CD4-positive, alpha-beta T cell treated with Interleukin-4 for 1 hour (primary cell): ENCODE data around the gene THOC1.
"Not testable (repeated sequence)": the region's sequence is repeated elsewhere in the genome, so short reads cannot be mapped to it uniquely, and the experiment has no call there.

Experiments
- DNase-seq, 2 donors: peaks; one replicate each; pipeline ENCODE4 v3.0.0-alpha.2; 2020 to 2022

The THOC1 gene, protein sequence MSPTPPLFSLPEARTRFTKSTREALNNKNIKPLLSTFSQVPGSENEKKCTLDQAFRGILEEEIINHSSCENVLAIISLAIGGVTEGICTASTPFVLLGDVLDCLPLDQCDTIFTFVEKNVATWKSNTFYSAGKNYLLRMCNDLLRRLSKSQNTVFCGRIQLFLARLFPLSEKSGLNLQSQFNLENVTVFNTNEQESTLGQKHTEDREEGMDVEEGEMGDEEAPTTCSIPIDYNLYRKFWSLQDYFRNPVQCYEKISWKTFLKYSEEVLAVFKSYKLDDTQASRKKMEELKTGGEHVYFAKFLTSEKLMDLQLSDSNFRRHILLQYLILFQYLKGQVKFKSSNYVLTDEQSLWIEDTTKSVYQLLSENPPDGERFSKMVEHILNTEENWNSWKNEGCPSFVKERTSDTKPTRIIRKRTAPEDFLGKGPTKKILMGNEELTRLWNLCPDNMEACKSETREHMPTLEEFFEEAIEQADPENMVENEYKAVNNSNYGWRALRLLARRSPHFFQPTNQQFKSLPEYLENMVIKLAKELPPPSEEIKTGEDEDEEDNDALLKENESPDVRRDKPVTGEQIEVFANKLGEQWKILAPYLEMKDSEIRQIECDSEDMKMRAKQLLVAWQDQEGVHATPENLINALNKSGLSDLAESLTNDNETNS

DNA sequence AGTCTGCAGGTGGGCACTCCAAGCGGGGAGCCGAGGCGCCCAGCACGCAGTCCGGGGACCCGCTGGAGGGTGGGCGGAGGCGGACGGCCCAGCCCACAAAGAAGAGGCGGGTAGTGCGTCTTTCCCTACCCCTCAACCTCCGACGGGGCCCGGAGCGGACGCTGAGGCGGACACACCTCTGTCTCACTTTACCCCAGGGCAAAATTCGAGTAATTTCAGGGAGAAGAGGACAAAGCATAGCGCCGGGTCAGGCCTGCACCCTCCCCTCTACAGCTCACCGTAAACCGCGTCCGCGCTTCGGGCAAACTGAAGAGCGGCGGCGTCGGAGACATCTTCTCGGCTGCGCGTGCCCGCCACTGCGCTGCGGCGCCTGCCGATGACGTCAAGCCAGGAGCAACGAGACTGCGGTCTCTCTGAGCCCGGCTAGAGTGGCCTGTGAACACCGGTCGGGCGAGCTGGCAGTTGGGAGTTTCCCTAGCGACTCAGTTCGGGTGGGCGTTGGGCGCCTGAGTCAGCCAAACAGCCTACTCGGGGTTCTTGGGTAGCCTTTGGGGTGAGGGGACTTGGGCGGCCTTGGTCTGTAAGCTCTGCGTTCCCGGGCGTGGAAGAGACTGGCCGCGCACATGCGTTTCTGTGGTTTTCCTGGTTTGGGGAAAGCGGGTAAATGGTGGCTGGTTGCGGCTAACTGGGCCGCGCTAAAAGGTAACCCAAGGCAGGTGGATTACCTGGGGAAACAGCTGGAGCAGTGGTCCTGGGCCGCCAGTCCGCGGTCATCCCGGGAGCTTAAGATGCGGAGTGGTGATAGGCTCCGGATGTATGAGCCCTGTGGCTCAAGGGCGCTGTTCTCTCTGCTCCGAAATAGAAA is at the start of gene THOC1:
Gene THOC1, minus strand, starts transcription at position 360 of the 865 bp plus-strand sequence. Its CDS starts 28 bp downstream, at position 332.
- DNase-seq, result peak; percentile 94 to 95

DNA sequence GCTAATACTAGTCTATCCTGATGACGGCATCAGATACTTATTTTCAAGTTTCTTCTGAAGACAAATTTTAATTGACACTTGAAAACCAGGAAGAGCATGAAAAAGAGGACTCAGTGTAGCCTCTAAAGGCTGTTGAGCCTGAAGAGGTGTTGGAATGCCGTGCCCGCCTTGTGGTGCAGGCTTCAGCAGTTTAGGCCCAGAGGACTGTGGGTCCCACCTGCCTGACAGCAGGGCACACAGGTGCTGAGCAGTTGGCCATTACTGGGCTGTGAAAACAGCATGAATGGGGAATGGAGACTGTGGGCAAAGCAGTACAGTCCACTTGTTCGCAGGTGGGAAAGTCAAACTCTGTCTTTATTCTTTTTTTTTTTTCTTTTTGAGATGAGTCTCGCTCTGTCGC is 49.8 kb upstream of the THOC1 start:
- DNase-seq, result no peak

DNA sequence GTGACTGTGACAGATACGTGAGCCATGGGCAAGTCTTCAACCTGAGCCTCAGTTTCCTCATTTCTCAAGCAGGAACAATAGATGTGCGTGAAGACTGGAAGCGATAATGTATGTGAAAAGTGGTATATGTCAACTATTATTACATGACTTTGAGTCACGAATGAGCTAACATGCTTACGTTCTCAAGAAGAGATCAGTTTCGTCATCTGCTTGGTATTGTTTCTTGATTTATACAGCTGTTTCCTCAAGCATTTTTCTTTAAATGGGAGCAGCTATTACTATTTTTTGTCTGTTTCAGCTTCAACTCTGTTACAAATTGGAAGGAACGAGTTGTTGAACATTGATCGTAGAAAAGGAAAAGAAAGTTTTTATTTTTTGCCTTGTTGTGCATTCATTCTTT is 48.5 kb upstream of the THOC1 start:
- DNase-seq, result no peak

DNA sequence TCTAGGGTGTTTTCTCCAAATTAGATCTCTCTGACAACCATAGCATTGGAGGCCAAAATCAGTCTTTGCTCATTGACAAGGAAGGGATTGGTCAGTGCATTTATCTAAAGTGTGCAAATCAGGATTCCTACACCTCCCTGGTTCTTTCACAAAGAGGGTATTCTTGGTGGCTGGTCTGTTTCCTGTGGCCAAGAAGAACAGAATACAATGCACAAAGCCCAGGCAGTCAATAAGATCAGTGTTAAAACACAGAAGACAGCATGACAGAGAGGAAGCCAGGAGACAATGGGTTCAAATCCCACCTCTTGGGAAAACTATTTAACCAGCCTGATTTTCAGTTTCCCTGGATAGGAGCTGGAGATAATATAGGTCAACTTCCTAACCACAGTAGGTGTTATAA is 46.1 kb upstream of the THOC1 start:
- DNase-seq, result no peak

DNA sequence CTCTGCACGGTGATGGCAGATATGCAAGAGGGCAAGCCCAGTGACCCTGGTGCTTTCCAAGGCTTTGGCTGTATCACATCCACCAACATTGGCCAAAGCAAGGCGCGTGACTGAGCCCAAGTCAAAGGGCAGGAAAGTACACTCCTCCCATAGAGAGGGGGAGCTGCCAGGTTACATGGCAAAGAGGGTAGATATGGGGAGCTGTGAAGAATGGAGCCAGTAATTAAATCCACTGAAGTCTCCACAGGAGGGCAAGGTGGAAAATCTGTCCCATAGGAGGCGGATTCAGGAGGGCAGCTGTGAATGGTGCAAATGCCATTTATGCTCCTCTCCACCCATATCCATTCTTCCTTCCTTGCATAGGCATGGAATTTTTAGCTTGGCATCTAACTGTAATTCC is 44.6 kb upstream of the THOC1 start:
- no peak for DNase-seq

DNA sequence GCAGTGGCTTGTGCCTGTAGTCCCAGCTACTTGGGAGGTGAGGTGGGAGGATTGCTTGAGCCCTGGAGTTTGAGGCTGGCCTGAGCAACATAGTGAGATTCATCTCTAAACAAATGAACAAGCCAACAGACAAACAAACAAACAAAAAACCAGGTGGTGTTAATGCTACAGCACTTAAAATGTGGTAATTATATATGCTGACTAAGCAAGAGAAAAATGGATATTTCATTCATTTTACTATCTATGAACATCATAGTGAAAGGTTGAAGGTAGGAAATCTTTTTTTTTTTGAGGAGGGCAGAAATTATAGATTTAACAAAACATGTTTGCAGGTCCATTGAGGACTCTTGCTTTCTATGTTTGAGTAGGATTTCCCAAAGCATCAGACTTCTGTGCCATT is 42.2 kb upstream of the THOC1 start:
- DNase-seq, result no peak

DNA sequence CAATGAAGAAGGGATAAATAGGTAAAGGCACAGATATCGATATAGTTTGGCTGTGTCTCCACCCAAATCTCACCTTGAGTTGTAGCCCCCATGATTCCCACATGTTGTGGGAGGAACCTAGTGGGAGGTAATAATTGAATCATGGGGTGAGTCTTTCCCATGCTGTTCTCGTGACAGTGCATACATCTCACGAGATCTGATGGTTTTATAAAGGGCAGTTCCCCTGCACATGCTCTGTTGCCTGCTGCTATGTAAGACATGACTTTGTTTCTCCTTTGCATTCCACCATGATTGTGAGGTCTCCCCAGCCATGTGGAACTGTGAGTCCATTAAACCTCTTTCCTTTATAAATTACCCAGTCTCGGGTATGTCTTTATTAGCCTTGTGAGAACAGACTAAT is 40.2 kb upstream of the THOC1 start:
- not testable (repeated sequence) for DNase-seq

DNA sequence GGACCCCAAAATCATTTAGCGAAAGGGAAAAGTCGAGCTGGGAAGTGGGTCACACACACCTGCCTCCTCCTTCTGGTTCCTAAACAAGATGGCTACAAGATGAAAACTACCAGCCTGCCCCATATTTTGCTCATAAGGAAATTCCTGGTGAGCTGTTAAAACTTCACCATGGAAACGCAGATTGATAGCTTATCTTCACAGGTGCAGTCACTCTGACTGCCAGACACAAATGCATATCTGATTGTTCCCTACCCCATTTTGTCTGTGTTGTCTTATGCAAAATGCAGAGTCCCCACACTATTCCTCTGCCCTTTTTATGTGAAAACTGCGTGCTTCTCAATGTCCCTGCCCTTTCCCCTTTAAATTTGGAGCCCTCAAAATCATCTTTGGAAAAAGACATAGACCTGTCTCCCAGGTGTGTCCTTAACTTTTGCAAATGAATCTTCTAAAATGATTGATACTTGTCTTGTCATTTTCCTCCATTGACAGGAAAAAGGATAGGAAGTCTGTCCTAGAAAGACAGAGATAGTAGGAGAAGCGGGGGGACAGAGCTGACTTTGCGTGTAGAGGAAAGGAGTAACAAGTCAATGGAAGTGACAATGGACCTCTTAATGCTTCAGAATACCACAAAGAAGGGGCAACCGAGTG is 38.9 kb upstream of the THOC1 start:
- DNase-seq, result no peak

DNA sequence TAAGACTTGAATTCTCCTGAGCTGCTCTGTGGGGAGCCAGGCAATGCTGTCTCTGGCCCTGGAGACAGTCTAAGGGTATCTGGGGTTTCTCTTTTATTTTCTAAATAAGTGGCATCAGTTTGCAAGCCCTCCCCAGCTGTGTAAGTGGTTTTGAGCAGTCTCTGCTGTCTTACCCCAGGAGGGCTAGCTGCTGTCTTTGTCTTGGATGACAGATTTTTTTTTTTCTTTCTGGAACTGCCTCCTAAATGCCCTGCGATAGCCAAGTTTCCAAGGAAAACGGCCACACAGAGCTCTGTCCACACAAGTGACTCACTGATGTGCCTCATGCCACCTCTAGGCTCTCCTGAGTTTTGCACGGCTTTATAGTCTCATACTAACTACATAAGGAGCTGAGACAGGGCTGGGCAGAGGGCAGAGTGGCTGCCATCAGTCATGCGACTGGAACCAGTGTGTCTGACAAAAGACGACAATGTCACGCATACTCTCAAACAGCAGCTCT is 37.2 kb upstream of the THOC1 start:
- DNase-seq, result no peak

DNA sequence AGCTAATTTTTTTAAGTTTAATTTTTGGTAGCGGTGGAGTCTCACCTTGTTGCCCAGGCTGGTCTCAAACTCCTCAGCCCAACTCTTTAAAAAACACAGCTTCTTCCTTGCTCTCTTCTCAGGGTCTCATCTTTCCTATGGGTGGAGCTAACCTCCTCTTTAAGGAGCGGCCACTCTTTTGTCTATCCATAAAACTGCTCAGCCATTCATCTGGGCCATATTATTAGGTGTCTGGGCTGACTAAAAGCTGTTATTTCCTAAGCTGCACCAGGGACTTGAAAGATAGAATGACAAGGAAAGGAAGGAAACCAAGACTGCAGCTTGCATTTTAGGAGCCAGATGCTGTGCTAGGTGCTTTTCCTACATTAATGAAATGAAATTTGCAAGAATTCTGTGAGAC is 35.8 kb upstream of the THOC1 start:
- no peak for DNase-seq

DNA sequence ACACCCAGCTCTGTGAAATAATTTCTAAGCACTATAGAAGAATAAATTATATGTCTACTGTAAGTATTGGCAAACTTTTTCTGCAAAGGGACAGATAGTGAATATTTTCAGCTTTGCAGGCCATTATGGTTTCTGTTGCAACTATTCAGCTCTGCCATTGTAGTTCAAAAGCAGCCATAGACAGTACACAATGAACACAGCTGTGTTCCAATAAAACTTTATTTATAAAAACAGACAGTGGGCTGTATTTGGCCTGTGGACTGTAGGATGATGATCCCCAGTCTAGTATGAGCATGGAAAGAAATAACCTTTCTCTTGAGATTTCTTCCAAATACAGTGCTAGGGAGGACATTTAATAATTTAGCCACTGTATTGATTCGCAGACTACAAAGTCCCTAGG is 35.2 kb upstream of the THOC1 start:
- DNase-seq, result no peak

DNA sequence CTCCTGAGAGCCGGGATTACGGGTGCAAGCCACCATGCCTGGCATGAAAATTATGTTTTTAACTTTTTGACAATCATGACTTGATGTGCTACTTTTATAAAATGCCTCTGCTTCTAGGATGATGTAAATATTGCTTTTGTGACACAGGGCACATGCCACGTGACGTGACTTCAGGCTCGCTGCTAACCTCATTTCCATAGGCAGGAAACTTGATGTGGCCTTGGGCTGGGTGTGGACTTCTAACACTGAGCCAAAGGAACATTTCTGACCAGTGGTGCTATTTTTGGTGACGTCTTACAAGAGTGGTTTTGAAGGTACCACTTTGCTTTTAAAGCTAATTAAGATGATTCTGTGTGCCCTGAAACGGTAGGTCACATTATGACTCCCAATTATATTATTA is 34.2 kb upstream of the THOC1 start:
- DNase-seq, result no peak

DNA sequence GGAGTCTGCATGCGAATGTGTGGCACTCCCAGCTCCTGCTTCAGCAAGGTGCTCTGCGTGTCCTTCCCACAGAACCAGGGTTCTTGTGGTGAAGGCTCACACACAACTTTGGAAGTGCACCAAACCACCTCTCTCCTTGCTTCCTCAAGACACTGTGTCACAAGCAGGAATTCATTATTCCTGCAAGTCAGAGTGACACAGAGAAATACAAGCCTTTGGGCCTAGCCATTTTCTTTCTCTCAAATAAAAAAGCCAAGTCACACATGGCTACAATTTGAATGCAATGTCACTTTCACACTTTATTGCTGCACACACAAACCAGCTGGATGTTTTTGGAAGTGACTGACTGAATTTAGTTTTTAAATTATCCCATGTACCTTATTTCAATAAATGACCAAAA is 30.1 kb upstream of the THOC1 start:
- DNase-seq, result no peak

DNA sequence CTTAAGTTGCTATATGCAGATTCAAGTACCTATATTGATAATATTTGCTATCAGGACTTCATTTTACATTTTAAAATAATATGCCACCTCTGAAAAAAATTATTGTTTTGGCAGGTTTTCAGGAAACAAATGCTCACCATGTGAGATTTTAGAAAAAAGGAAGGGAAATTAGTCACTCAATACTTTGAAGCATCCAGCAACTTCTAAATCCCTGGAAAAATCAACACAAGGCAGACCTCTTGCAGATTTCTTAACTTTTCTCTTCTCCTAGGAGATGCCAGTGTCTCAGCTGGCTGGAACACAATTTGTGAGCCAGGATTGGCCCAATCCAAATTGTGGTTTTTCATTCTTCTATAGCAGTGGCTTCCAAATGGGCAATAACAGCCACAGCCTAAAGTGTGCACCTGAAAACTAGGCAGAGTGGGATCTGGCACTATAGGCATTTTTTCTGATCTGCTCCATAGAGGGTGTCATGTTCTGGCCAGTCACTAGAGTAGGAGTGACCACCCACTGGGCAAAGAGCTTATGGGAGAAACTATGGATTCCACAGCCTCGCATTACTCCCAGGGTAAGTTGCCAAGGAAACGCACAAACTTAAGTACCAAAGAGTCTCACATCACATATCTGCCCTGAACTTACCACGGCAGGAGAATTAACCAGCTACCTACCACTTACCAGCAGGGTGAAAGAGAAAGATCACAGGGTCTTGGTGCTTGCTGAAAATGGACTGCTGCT is 28.1 kb upstream of the THOC1 start:
- DNase-seq, result no peak

DNA sequence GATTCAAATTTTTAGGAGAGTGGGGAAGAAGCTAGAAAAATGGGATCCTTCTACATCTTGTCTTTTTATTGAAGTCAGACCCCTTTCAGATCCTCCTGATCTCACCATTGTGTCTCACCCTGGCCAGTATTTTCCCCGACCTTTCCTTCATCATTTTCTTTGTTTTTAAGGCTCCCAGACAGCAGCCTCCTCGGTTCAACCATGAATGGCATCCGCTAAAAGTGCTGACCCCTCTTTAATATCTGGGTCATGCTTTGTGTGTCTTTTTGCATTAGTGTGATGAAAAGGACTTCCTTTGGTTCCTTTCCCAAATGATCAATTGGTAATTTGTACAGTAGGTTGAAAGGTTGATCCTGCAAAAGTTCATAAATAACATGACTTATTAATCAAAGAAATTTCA is 26.7 kb upstream of the THOC1 start:
- DNase-seq, result no peak

DNA sequence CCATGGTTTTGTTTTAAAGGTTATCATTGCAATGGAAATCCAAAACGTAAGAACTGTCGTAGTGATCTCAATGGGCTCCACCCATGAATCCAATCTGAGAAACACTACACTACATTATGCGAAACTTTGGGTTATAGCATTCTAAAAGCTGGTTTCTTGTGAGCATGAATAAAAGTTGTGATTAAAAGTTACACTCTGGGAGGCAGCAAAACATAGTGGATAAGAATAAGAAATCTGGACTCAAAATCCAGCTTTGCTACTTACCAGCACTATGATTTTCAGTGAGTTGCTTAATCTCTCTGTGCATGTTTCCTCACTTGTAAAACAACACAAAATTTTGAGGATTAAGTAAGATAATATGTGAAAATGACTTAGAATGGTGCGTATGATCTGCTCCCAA is 25.7 kb upstream of the THOC1 start:
- DNase-seq, result no peak

DNA sequence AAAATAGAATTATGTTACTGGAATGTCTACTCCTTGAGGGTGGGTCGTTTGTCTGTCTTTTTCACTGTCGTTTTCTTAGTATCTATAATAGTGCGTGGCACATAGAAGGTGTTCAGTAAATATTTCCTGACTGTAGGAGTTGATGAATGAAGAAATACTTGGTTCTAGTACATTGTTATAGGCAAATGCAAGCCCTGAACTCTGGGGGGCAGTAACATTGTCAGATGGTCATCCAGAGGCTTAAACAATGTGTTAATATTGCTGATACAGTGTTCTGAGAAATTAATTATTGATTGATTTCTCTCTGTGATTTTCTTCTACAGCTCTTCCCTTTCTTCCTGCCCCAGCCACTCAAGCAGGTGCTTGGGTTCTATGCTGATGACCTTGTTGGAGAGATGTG is 24.4 kb upstream of the THOC1 start:
- no peak for DNase-seq

DNA sequence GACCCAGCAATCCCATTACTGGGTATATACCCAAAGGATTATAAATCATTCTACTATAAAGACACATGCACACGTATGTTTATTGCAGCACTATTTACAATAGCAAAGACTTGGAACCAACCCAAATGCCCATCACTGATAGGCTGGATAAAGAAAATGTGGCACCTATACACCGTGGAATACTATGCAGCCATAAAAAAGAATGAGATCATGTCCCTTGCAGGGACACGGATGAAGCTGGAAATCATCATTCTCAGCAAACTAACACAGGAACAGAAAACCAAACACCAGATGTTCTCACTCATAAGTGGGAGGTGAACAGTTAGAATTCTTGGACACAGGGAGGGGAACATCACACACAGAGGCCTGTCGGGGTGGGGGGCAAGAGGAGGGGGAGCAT is 22.1 kb upstream of the THOC1 start:
- not testable (repeated sequence) for DNase-seq

DNA sequence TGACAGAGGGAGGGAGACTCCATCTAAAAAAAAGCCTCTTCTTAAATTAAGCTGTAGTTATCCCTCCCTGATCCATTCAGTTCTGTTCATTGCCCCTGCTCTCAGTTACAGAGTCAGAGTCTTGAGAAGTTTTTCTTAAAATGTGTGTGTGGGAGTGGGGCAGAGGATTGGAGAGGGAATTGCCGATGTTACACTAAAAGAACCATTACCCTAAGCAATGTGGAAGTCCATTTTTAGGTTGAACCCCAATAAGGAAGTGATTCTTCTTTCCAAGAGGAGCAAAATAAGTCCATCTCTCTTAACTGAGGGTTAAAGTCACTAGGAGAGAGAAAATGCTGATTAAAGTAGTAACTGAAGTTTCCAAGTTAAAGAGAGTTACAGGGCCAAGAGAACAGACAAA is 21.2 kb upstream of the THOC1 start:
- no peak for DNase-seq

DNA sequence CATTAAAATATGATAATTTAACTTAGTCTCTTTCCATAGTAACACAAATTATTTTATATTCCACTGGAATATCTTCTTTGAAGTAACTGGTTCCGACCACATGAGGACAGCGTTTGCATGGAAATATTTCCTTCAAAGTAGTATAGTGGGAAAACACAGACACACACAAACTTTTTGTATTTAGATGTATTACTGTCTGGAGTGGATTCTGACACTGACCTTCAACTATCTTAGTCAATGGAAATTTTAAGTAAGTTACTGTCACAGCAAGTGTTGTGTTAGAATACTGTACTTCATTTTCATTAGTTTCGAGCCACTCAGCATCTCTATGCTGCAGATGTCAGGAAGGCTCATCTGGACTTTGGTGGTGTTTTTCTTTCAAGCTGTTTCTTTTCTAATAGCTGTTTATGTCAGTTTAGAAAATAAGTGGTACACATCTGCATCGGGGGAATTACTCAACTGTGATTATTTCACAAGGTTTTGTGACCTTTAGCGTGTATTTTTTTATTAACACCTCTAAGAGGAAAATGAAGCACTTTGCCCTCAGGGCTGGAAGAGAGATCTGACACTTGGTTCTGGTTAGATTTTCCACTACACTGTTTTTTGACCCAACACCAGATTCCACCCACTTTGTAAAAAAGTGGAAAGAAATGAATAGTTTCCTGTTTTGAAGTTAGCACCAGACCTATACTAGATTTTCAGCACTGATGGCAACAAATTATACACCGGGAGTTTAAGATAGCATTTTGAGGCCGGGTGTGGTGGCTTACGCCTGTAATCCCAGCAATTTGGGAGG is 18.9 kb upstream of the THOC1 start:
- DNase-seq, result no peak

DNA sequence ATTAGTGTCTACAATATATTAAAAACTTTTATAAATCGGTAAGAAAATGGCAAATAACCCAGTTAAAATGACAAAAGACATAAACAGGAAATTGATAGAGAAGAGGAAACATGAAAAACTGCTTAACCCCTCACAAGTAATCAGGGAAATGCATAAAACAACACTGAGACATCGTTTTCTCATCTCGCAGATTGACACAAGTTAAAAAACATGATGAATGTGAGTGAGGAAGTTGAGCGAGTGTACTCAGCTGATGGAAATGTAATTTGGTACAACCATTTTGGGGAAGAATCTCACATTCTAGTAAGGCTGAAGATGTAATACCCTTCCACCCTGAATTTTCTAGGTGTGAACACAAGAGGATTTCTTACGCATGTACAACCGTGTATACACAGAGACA is 18.0 kb upstream of the THOC1 start:
- no peak for DNase-seq
